SK-N-SH treated with all-trans-retinoic acid at 6 μM for 48 hours (cell line): ENCODE data around the gene IQSEC1.

ENCODE experiments used
- ARNTL ChIP-seq: fragments of 450-650 bp; formaldehyde crosslinking; IDR thresholded peaks from 2 replicates; pipeline ENCODE4 v1.5.0; 2020; ENCODE audit warnings: low read depth, mild to moderate bottlenecking, moderate library complexity, borderline replicate concordance
- CSDC2 ChIP-seq: fragments of 250-450 bp; sonication (Bioruptor Pico); IDR thresholded peaks from 2 replicates; pipeline ENCODE4 v1.5.0; 2020; ENCODE audit warnings: mild to moderate bottlenecking, moderate library complexity
- ISL1 ChIP-seq: fragments of 250-450 bp; sonication (Bioruptor Pico); IDR thresholded peaks from 2 replicates; pipeline ENCODE4 v2.1.2; 2022; ENCODE audit warnings: mild to moderate bottlenecking, moderate library complexity
- ZFP30 ChIP-seq: fragments of 450-650 bp; formaldehyde crosslinking; IDR thresholded peaks from 2 replicates; pipeline ENCODE4 v1.5.0; 2022; ENCODE audit warnings: mild to moderate bottlenecking, moderate library complexity
- ZNF8 ChIP-seq: fragments of 450-650 bp; formaldehyde crosslinking; IDR thresholded peaks from 2 replicates; pipeline ENCODE4 v1.5.0; 2020; ENCODE audit warnings: mild to moderate bottlenecking, moderate library complexity
- TF ChIP-seq, protein P1 (sequence below): fragments of 250-450 bp; sonication (Bioruptor Pico); IDR thresholded peaks from 2 replicates; pipeline ENCODE4 v1.8.0; 2021; ENCODE audit warnings: low read depth, mild to moderate bottlenecking, moderate library complexity, borderline replicate concordance

DNA sequence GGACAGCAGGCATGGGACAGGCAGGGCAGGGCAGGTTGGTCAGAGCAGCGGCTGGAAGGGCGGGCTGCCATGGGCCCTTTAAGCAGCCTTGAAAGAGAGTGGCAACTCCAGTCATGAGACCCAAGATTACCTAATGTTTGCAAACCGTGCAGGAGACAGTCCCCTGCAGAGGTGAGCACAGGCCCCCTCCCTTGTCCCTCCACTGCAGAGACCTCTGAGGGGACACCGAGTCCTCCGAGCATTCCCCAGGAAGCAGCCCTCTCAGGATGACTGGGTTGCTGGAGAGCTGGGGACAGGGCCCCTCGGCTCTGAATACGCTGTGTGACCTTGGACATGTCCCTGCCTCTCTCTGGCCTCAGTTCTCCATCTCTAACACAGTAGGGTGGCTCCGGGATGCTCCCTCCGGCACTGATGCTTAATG is 81.4 kb downstream of the IQSEC1 start:
- TF ChIP-seq ZFP30 (CRISPR knock-in tag) (no peak), ISL1 (no peak), CSDC2 (CRISPR knock-in tag) (no peak), ARNTL (CRISPR knock-in tag) (no peak), ZNF8 (CRISPR knock-in tag) (no peak)
- TF ChIP-seq, protein P1, sequence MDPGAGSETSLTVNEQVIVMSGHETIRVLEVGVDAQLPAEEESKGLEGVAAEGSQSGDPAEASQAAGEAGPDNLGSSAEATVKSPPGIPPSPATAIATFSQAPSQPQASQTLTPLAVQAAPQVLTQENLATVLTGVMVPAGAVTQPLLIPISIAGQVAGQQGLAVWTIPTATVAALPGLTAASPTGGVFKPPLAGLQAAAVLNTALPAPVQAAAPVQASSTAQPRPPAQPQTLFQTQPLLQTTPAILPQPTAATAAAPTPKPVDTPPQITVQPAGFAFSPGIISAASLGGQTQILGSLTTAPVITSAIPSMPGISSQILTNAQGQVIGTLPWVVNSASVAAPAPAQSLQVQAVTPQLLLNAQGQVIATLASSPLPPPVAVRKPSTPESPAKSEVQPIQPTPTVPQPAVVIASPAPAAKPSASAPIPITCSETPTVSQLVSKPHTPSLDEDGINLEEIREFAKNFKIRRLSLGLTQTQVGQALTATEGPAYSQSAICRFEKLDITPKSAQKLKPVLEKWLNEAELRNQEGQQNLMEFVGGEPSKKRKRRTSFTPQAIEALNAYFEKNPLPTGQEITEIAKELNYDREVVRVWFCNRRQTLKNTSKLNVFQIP (CRISPR knock-in tag) = no peak
